ENCODE measurements around the gene CPED1. TPM values are rescaled to one million over a fixed set of nuclear protein-coding genes. Genes with fewer than 3 reads are reported as not detected.

The CPED1 gene
- total and polyA plus RNA-seq, 10 of the 15 experiments (the other 5 are each of a cell fraction or from before 2014, with no cell fraction given) = 0.01 to 0.77 (median 0.10) TPM; not detected in 1

DNA sequence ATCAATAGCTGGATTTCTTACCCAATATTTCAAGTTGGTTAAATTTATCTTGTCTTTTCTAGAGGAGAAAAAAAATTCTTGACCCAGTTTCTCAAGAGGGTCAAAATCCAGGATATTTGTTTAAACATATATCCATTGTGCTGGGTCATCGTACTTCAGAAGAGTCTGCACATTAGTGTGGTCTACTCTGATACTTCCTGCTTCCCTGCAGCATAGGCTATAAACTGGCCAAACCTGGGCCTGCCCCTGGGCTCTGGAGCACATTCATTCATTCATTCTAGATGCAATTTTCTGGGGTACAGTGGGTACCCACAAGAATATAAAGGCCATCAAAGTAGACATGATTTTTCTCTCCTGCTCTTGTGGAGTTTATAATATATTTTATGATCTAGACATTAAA lies 198.2 kb downstream of the CPED1 start:
- no peak overlapping the region for H2AFZ ChIP-seq (ENCODE audit: control insufficient read depth, low read depth, low read length)
- intact Hi-C loops (cut with micrococcal nuclease; ENCODE audit: unreplicated experiment) = no loop called here
- POLR2A ChIA-PET = interaction anchor here (0.6 to 0.8 kb wide), 2 partner anchors 10 to 213 kb away, joined by 3 read pairs; no protein-coding TSS in a partner anchor
- H3K9ac ChIP-seq (ENCODE audit: control insufficient read depth, insufficient read depth, low read length) = no peak overlapping the region
- H3K27ac ChIP-seq (ENCODE audit: control insufficient read depth, insufficient read depth) = no peak overlapping the region
- SMC1A ChIA-PET (ENCODE audit: uncharacterized antibody, unreplicated experiment) = interaction anchor here (0.6 to 2.4 kb wide), 7 partner anchors 10 to 127 kb away, joined by 3 to 8 read pairs (median 3); no protein-coding TSS in a partner anchor
- ATAC-seq (peak; percentile 70), FAIRE-seq (no peak), DNase-seq (ENCODE audit: low read depth, low spot score) (no peak)
- H4K20me1 ChIP-seq (ENCODE audit: control insufficient read depth, insufficient read depth) = no peaks in the 10 kb centered on the region
- no peaks in the 10 kb centered on the region for H3K27me3 ChIP-seq (replicated peaks in 1 of 2; ENCODE audit: control insufficient read depth in 2 of 2, insufficient read depth in 2 of 2, low read length in 1 of 2)
- WGBS (ENCODE audit: insufficient coverage, insufficient replicate concordance, low lambda C conversion rate, missing lambda C conversion rate) = 88% methylated on average over 1 of the region's 1 CpG
- RAD21 ChIA-PET (ENCODE audit: unreplicated experiment) = no interaction called here
- H3K4me3 ChIP-seq = no peak overlapping the region
- CTCF ChIA-PET = no interaction called here
- peaks cover 11% of the 10 kb centered on the region for H3K9me3 ChIP-seq (replicated peaks; ENCODE audit: control insufficient read depth, insufficient read depth, low read length)
- no TSS peak for BruUV-seq (replicated peaks)
- H3K79me2 ChIP-seq (ENCODE audit: control insufficient read depth, insufficient read depth, low read length) = no peaks in the 10 kb centered on the region
- no peaks in the 10 kb centered on the region for H3K4me1 ChIP-seq (ENCODE audit: control insufficient read depth, insufficient read depth, low read length)
- in situ Hi-C loops (cut with MboI) = no loop called here
- H3K4me2 ChIP-seq (ENCODE audit: control insufficient read depth, insufficient read depth) = no peak overlapping the region
- no peaks in the 10 kb centered on the region for H3K36me3 ChIP-seq (ENCODE audit: control insufficient read depth in 2 of 2, insufficient read depth in 2 of 2, low read length in 1 of 2)
- TF ChIP-seq ESRRA (IDR thresholded peaks at IDR 0.05; ENCODE audit: low read length) (no peak), BCL11A (IDR thresholded peaks at IDR 0.05; ENCODE audit: low read depth, low read length) (no peak), CREB1 (IDR thresholded peaks at IDR 0.05; ENCODE audit: low read depth) (no peak), MEF2A (IDR thresholded peaks at IDR 0.05; ENCODE audit: insufficient read depth, low read depth, low read length) (no peak), POU2F2 (IDR thresholded peaks at IDR 0.05; ENCODE audit: borderline replicate concordance, low read depth, low read length) (no peak), SMC3 (IDR thresholded peaks at IDR 0.05; ENCODE audit: borderline replicate concordance, low read length) (no peak), RUNX3 (IDR thresholded peaks at IDR 0.05; ENCODE audit: low read length) (no peak), EED (IDR thresholded peaks at IDR 0.05; ENCODE audit: low read depth) (no peak), NFXL1 (IDR thresholded peaks at IDR 0.05; ENCODE audit: borderline replicate concordance) (no peak), MYB (IDR thresholded peaks at IDR 0.05; ENCODE audit: borderline replicate concordance, low read depth, low read length) (no peak), FOXM1 (IDR thresholded peaks at IDR 0.05; ENCODE audit: low read depth, low read length) (no peak), SIN3A (IDR thresholded peaks at IDR 0.05; ENCODE audit: low read depth, low read length) (no peak)
- TF ChIP-seq, protein P1, sequence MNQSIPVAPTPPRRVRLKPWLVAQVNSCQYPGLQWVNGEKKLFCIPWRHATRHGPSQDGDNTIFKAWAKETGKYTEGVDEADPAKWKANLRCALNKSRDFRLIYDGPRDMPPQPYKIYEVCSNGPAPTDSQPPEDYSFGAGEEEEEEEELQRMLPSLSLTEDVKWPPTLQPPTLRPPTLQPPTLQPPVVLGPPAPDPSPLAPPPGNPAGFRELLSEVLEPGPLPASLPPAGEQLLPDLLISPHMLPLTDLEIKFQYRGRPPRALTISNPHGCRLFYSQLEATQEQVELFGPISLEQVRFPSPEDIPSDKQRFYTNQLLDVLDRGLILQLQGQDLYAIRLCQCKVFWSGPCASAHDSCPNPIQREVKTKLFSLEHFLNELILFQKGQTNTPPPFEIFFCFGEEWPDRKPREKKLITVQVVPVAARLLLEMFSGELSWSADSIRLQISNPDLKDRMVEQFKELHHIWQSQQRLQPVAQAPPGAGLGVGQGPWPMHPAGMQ (IDR thresholded peaks at IDR 0.05; ENCODE audit: borderline replicate concordance) = no peak
- TF ChIP-seq, protein P2, sequence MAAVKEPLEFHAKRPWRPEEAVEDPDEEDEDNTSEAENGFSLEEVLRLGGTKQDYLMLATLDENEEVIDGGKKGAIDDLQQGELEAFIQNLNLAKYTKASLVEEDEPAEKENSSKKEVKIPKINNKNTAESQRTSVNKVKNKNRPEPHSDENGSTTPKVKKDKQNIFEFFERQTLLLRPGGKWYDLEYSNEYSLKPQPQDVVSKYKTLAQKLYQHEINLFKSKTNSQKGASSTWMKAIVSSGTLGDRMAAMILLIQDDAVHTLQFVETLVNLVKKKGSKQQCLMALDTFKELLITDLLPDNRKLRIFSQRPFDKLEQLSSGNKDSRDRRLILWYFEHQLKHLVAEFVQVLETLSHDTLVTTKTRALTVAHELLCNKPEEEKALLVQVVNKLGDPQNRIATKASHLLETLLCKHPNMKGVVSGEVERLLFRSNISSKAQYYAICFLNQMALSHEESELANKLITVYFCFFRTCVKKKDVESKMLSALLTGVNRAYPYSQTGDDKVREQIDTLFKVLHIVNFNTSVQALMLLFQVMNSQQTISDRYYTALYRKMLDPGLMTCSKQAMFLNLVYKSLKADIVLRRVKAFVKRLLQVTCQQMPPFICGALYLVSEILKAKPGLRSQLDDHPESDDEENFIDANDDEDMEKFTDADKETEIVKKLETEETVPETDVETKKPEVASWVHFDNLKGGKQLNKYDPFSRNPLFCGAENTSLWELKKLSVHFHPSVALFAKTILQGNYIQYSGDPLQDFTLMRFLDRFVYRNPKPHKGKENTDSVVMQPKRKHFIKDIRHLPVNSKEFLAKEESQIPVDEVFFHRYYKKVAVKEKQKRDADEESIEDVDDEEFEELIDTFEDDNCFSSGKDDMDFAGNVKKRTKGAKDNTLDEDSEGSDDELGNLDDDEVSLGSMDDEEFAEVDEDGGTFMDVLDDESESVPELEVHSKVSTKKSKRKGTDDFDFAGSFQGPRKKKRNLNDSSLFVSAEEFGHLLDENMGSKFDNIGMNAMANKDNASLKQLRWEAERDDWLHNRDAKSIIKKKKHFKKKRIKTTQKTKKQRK (IDR thresholded peaks at IDR 0.05; ENCODE audit: low read depth, low read length) = no peak
- TF ChIP-seq, protein P3, sequence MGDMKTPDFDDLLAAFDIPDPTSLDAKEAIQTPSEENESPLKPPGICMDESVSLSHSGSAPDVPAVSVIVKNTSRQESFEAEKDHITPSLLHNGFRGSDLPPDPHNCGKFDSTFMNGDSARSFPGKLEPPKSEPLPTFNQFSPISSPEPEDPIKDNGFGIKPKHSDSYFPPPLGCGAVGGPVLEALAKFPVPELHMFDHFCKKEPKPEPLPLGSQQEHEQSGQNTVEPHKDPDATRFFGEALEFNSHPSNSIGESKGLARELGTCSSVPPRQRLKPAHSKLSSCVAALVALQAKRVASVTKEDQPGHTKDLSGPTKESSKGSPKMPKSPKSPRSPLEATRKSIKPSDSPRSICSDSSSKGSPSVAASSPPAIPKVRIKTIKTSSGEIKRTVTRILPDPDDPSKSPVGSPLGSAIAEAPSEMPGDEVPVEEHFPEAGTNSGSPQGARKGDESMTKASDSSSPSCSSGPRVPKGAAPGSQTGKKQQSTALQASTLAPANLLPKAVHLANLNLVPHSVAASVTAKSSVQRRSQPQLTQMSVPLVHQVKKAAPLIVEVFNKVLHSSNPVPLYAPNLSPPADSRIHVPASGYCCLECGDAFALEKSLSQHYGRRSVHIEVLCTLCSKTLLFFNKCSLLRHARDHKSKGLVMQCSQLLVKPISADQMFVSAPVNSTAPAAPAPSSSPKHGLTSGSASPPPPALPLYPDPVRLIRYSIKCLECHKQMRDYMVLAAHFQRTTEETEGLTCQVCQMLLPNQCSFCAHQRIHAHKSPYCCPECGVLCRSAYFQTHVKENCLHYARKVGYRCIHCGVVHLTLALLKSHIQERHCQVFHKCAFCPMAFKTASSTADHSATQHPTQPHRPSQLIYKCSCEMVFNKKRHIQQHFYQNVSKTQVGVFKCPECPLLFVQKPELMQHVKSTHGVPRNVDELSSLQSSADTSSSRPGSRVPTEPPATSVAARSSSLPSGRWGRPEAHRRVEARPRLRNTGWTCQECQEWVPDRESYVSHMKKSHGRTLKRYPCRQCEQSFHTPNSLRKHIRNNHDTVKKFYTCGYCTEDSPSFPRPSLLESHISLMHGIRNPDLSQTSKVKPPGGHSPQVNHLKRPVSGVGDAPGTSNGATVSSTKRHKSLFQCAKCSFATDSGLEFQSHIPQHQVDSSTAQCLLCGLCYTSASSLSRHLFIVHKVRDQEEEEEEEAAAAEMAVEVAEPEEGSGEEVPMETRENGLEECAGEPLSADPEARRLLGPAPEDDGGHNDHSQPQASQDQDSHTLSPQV (IDR thresholded peaks at IDR 0.05) = no peak
- TF ChIP-seq, protein P4, sequence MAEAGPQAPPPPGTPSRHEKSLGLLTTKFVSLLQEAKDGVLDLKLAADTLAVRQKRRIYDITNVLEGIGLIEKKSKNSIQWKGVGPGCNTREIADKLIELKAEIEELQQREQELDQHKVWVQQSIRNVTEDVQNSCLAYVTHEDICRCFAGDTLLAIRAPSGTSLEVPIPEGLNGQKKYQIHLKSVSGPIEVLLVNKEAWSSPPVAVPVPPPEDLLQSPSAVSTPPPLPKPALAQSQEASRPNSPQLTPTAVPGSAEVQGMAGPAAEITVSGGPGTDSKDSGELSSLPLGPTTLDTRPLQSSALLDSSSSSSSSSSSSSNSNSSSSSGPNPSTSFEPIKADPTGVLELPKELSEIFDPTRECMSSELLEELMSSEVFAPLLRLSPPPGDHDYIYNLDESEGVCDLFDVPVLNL (IDR thresholded peaks at IDR 0.05; ENCODE audit: low read depth, low read length) = no peak
